NCI-H748 (cell line): ENCODE measurements around the gene KRTAP19-8.

Experiments used
- DNase-seq: peaks from one replicate; lab custom pipeline; 2025; ENCODE audit not compliant: unreplicated experiment; lab: John Stamatoyannopoulos, UW

Gene KRTAP19-8

DNA sequence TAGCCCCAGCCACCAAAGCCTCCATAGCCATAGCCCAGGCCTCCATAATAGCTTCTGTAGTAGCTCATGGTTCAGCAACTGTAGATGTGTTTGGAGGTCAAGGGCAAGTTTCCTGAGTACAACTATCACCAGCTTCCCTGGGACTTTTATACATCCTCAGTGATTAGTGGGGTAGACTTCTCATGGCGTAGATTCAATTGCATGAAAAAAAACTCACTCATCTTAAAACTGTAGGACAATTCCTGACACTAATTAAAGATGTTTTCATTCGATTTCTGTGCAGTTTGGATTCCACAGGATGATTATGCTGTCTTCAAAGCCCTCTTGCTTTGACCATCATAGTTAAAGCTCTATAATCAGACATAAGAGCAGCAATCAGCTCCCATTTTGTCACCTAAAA is at the start of gene KRTAP19-8:
Gene KRTAP19-8, minus strand, starts transcription at position 101 of the 400 bp plus-strand sequence. Its CDS starts 33 bp downstream, at position 68.
- DNase-seq: no peak

- DNase-seq: no peak
Observed at GRCh38 chr21:31087639-31088473, 49.6 kb upstream of the KRTAP19-8 start.

GRCh38 chr21:31084689-31085088 is 46.4 kb upstream of the KRTAP19-8 start:
- DNase-seq: no peak

GRCh38 chr21:31078796-31079195 is 40.5 kb upstream of the KRTAP19-8 start:
- no peak for DNase-seq

- DNase-seq: no peak
Observed at GRCh38 chr21:31078216-31078615, 39.9 kb upstream of the KRTAP19-8 start.

- DNase-seq: no peak
Observed at GRCh38 chr21:31075848-31076247, 37.6 kb upstream of the KRTAP19-8 start.

DNA sequence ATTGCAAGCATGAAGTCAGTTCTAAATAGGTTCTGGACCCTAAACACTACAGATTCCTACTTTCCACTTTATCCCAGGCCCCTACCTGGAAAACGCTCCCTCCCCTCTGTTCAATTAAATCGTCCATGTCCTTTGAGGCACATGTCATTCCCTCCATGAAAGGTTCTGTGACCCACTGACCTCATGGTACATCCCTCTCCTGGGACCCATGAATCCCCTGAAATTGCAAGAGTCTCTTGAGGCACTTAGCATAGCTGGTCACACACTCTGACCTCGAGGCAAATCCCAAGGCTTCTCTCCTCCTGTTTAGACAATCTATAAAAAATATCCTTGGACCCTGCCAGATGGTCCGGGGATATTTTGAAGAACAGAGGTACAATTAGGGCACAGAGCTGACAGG is 34.3 kb upstream of the KRTAP19-8 start:
- no peak for DNase-seq

GRCh38 chr21:31064803-31065202 is 26.5 kb upstream of the KRTAP19-8 start:
- no peak for DNase-seq

DNA sequence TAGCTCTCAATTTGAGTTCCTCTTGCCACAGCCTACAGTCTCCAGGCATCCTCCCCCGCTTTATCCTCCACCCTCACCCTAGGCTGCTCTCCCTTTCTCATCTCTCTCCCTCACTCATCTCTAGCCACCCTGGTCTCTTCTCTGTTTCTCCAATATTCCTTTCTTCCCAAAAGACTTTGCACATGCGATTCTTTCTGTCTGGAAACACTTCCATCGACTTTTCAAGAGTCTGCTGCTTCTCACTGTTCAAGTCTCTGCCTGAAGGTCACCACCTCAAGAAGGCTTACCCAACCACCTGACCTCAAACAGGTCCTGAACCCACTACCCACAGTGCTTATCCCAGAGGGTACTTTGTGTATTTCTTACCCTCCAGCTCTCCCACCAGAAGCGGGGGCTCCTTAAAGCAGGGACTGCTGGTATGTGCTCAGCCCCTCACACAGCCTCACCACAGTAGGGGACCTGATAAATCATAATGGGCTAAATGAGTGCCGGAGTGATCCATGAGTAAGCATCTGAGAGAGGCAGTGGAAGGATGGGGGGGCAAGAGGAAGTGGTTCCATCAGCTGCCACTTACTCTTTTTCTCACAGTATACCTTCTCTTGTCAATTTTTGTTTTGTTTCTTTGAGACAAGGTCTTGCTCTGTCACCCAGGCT is 14.3 kb upstream of the KRTAP19-8 start:
- DNase-seq: no peak

DNA sequence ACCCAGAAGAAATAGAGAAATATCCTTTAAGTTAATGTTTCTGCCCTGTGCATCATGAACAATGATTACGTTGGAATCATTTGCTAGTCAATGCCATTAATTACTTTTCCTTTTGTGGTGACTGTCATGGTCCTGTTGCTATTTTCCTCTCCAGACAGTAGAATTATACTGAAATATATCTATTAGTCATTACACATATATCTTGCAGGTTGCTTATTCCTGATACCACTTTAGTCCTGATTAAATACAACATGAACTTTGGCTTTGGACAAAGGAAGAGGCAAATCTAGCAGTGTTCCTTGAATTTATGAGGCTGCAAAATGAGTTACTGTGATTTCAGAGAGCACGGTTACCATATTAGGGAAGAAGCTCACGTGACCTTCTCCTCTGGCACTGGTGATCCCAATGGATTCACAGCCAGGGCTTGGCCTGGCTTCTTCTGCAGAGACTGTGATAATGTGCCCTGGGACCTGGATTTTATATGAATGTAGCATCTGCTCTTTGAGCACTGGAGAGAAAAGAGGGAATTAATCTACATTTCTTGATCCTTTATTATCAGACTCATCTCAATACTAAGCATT is 12.4 kb upstream of the KRTAP19-8 start:
- no peak for DNase-seq

DNA sequence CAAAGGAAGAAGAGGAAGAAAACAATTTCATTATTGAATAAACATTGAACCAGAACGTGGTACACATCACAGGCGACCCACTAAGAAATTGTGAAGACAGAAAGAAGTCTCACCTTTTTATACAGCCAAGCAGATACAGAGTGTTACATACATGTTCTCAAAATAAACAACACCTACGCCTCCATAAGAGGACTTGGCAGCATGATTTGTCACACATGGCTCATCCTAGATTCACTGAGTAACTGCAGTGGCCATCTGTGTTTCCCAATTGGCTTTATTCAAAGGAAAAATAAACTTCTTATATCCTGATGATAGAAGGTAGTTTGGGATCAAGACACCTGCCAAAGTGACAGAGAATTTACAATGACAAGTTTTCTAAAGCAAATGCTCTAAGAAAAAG is 7.6 kb upstream of the KRTAP19-8 start:
- no peak for DNase-seq

- no peak for DNase-seq
Observed at GRCh38 chr21:31043471-31043870, 5.2 kb upstream of the KRTAP19-8 start.

GRCh38 chr21:31042080-31042464 is 3.8 kb upstream of the KRTAP19-8 start:
- DNase-seq: no peak

GRCh38 chr21:31041295-31042079 is 3.2 kb upstream of the KRTAP19-8 start:
- DNase-seq: no peak

- DNase-seq: no peak
Observed at GRCh38 chr21:31034378-31034777, 3.9 kb downstream of the KRTAP19-8 start.

DNA sequence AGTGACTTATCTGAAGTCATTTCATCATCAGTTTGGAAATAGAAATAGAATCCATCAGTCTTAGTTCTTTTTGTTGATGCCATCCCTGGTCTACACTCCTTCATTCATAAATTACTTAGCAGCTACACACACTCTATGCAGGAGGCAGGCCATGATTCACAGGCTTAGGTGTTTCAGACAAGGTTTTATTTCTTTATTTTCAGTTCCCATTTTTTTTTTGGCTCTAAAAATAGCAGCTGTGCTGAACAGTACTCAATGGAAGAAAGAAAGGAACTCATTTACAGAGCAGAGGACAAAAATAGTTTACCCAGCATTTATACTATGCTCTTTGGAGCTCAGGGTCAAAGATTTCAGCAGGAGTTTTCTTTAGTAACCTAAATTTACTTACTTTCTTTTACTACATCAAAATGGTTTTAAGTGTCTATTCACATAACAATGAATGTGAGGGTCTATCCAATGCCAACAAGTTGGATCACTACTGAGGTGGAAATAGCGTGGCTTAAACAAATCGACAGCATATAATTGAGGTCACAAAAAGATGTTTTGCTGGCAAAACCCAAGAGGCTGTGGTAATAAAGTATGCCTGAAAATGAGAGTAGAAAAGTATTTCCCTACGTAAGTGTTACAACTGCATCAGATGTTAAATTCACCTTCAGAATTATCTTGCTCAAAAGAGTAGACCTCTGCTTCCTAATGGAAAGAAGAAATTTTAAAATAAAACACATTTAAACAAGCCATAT is 7.7 kb downstream of the KRTAP19-8 start:
- no peak for DNase-seq

GRCh38 chr21:31023680-31024079 is 14.6 kb downstream of the KRTAP19-8 start:
- DNase-seq: no peak

- no peak for DNase-seq
Observed at GRCh38 chr21:31022306-31022705, 16.0 kb downstream of the KRTAP19-8 start.

GRCh38 chr21:31018232-31018631 is 20.0 kb downstream of the KRTAP19-8 start:
- DNase-seq: no peak

- DNase-seq: no peak
Observed at GRCh38 chr21:31014891-31015290, 23.4 kb downstream of the KRTAP19-8 start.
